PFSK-1 (cell line): Measurements from ENCODE around the gene BAIAP3.

Experiments used
- POLR2AphosphoS5 ChIP-seq: IDR thresholded peaks from 2 replicates; pipeline ENCODE4 v1.6.1; 2012; ENCODE audit warnings: low read depth, mild to moderate bottlenecking, control low read depth, low read length, moderate library complexity
- TAF1 ChIP-seq: IDR thresholded peaks from 2 replicates; pipeline ENCODE4 v1.6.1; 2012; ENCODE audit warnings: low read length, control low read depth, borderline replicate concordance; ENCODE audit not compliant: insufficient read depth
- TF ChIP-seq, protein P1 (sequence below), 2 experiments: IDR thresholded peaks; 2 replicates each; pipeline versions ENCODE4 v1.6.1 to v1.8.0; 2011 to 2012; ENCODE audit warnings: low read depth in 2 of 2, low read length in 2 of 2, control low read depth in 1 of 2, inconsistent platforms in 1 of 2, mild to moderate bottlenecking in 1 of 2, moderate library complexity in 1 of 2; ENCODE audit not compliant: insufficient read depth in 1 of 2

DNA sequence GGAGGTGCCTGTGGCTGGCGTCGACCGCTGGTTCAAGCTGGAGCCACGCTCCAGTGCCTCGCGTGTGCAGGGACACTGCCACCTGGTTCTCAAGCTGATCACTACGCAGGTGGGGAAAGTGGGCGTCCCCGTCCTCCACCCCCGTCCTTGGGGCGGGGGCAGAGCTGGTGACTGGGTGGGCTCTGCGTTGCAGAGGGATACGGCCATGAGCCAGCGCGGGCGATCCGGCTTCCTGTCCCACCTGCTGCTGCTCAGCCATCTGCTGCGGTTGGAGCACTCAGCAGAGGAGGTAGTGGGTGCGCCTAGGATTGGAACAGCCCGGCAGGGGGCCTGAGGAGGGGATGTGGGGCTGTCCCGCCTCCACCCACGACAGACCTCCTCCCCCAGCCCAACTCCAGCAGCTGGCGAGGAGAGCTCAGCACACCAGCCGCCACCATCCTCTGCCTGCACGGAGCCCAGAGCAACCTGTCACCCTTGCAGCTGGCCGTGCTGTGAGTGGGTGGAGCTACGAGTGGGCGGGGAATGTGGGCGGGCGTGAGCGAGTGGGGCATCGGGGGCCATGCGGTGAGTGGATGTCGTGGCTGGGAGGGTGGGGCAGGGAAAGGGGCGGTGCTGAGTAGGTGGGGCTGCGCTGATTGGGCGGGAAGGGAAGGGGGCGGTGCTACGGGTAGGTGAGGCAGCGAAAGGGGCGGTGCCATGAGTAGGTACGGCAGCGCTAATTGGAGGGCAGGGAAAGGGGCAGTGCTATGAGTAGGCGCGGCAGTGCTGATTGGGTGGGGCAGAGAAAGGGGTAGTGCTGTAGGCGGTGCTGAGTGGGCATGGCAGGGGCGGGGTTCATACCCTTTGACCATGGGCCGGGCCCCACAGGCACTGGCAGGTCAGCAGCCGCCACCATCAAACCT is 9.3 kb downstream of the BAIAP3 start:
- TF ChIP-seq TAF1 (no peak), POLR2AphosphoS5 (no peak)
- TF ChIP-seq, protein P1, sequence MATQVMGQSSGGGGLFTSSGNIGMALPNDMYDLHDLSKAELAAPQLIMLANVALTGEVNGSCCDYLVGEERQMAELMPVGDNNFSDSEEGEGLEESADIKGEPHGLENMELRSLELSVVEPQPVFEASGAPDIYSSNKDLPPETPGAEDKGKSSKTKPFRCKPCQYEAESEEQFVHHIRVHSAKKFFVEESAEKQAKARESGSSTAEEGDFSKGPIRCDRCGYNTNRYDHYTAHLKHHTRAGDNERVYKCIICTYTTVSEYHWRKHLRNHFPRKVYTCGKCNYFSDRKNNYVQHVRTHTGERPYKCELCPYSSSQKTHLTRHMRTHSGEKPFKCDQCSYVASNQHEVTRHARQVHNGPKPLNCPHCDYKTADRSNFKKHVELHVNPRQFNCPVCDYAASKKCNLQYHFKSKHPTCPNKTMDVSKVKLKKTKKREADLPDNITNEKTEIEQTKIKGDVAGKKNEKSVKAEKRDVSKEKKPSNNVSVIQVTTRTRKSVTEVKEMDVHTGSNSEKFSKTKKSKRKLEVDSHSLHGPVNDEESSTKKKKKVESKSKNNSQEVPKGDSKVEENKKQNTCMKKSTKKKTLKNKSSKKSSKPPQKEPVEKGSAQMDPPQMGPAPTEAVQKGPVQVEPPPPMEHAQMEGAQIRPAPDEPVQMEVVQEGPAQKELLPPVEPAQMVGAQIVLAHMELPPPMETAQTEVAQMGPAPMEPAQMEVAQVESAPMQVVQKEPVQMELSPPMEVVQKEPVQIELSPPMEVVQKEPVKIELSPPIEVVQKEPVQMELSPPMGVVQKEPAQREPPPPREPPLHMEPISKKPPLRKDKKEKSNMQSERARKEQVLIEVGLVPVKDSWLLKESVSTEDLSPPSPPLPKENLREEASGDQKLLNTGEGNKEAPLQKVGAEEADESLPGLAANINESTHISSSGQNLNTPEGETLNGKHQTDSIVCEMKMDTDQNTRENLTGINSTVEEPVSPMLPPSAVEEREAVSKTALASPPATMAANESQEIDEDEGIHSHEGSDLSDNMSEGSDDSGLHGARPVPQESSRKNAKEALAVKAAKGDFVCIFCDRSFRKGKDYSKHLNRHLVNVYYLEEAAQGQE (IDR thresholded peaks at IDR 0.05; ENCODE audit: insufficient read depth in 1 of 2, low read depth in 2 of 2, low read length in 2 of 2): no peak
